Astrocyte (in vitro differentiated cells and primary cell): ENCODE results near the gene TP73.

ENCODE experiments used
- CTCF ChIP-seq: IDR thresholded peaks from 2 replicates; pipeline ENCODE4 v1.5.1; 2011; ENCODE audit warnings: low read depth, mild to moderate bottlenecking, inconsistent platforms, low read length, moderate library complexity; ENCODE audit not compliant: insufficient read depth
- EZH2 ChIP-seq: IDR thresholded peaks from 2 replicates; pipeline ENCODE4 v1.6.1; 2012; ENCODE audit warnings: mild to moderate bottlenecking, low read length, inconsistent platforms; ENCODE audit not compliant: insufficient read depth

DNA sequence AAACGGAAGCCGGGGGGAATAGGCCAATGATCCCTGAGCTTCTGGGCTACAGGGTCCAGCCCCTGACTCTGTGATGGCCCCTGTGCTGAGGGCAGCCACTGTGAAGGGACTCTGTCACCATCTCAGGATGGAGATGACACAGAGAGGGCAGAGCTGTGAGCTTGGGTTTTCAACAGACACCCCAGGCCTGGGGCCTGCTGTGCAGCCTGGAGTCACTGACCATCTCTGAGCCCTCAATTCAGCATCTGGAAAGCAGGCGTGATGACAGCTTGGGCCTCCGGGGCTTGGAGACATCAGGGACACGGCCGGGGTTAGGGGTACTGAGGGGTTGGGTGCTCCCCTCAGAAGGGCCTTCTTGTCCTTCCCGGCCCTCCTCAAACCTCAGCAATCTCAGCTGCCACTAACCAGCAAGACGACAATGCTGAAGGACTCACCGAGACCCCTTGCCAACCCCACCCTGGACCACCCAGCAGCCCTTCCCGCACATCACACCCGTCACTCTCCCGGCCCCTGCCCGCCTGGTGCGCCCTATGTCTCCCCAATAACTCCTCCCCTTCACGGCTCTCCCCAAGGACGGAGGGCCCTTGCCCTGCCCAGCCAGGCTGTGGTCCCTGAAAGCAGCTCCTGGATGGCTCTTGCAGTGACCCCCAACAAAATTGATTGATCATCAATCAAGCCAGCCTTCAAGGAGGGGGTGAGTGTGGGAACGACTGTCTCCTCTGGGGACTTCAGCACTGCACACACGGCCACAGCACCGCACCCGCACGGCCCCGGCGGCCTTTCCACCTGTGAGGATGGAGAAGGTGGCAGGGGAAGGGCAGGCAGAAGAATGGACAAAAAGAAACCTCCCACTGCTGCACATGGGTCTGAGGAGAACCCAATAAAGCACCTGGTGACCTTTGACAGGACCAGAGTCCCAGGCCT, 45.3 kb upstream of the TP73 start:
- TF ChIP-seq CTCF (no peak), EZH2 (no peak)
